Measurements from ENCODE around the gene XYLT2. TPM values are rescaled to one million over a fixed set of nuclear protein-coding genes. Genes with fewer than 3 reads are reported as not detected.

Gene XYLT2
- total RNA-seq, 1 experiment from 2014 or later = 75.8 TPM

GRCh38 chr17:50322271-50322670 lies 23.7 kb upstream of the XYLT2 start:
- peaks cover 17% of the 10 kb centered on the region for H3K4me1 ChIP-seq
- BruUV-seq (replicated peaks) = no TSS peak
- no peaks in the 10 kb centered on the region for H3K9me3 Mint-ChIP-seq (ENCODE audit: unreplicated experiment)
- H3K27me3 Mint-ChIP-seq (ENCODE audit: insufficient read depth, unreplicated experiment) = no peaks in the 10 kb centered on the region
- no peak overlapping the region for H3K27ac Mint-ChIP-seq (ENCODE audit: unreplicated experiment)
- peaks cover 5% of the 10 kb centered on the region for H3K4me1 Mint-ChIP-seq (ENCODE audit: low read depth, unreplicated experiment)
- no peak overlapping the region for H3K4me3 ChIP-seq (ENCODE audit: low read depth, low read length)
- CTCF ChIA-PET = no interaction called here
- no peaks in the 10 kb centered on the region for H3K27me3 ChIP-seq (replicated peaks; ENCODE audit: control insufficient read depth, insufficient read depth, low read length)
- POLR2A ChIA-PET = interaction anchor here (0.6 kb wide), 1 partner anchor 24 kb away, joined by 4 read pairs; no protein-coding TSS in a partner anchor
- DNase-seq = no peak
- H3K9me3 ChIP-seq = no peaks in the 10 kb centered on the region
- intact Hi-C loops (cut with micrococcal nuclease; ENCODE audit: unreplicated experiment) = no loop called here
- H3K36me3 ChIP-seq (ENCODE audit: control insufficient read depth, insufficient read depth, low read length) = no peaks in the 10 kb centered on the region
- no peak overlapping the region for H3K4me3 Mint-ChIP-seq (ENCODE audit: unreplicated experiment)
- no peaks in the 10 kb centered on the region for H3K36me3 Mint-ChIP-seq (ENCODE audit: insufficient read depth, unreplicated experiment)
- no peak for TF ChIP-seq CTCF (IDR thresholded peaks at IDR 0.05; ENCODE audit: insufficient read depth in 1 of 2, low read depth in 1 of 2, low read length in 1 of 2, severe bottlenecking in 1 of 2, unreplicated experiment in 1 of 2)

- Histone ChIP-seq H3K36me3 (ENCODE audit: control insufficient read depth, insufficient read depth, low read length) (no peaks in the 10 kb centered on the region), H3K9me3 (no peaks in the 10 kb centered on the region), H3K4me1 (peaks cover 14% of the 10 kb centered on the region), H3K27me3 (replicated peaks; ENCODE audit: control insufficient read depth, insufficient read depth, low read length) (no peaks in the 10 kb centered on the region), H3K4me3 (ENCODE audit: low read depth, low read length) (no peak overlapping the region)
- Mint-ChIP-seq H3K9me3 (ENCODE audit: unreplicated experiment) (no peaks in the 10 kb centered on the region), H3K27me3 (ENCODE audit: insufficient read depth, unreplicated experiment) (no peaks in the 10 kb centered on the region), H3K4me3 (ENCODE audit: unreplicated experiment) (no peak overlapping the region), H3K27ac (ENCODE audit: unreplicated experiment) (no peak overlapping the region), H3K36me3 (ENCODE audit: insufficient read depth, unreplicated experiment) (no peaks in the 10 kb centered on the region), H3K4me1 (ENCODE audit: low read depth, unreplicated experiment) (peaks cover 5% of the 10 kb centered on the region)
- POLR2A ChIA-PET = no interaction called here
- TF ChIP-seq CTCF (IDR thresholded peaks at IDR 0.05; ENCODE audit: insufficient read depth in 1 of 2, low read depth in 1 of 2, low read length in 1 of 2, severe bottlenecking in 1 of 2, unreplicated experiment in 1 of 2) = no peak
- CTCF ChIA-PET = interaction anchor here (0.5 to 1.5 kb wide), 2 partner anchors 74 to 119 kb away, joined by 3 to 4 read pairs; partner anchors contain the start of gene LRRC59
- BruUV-seq (replicated peaks) = no TSS peak
- DNase-seq = no peak
- intact Hi-C loops (cut with micrococcal nuclease; ENCODE audit: unreplicated experiment) = no loop called here
Measured at GRCh38 chr17:50323060-50323459, 22.9 kb upstream of the XYLT2 start.

GRCh38 chr17:50325906-50326305 lies 20.0 kb upstream of the XYLT2 start:
- no peaks in the 10 kb centered on the region for H3K36me3 Mint-ChIP-seq (ENCODE audit: insufficient read depth, unreplicated experiment)
- peaks cover 4% of the 10 kb centered on the region for H3K27me3 Mint-ChIP-seq (ENCODE audit: insufficient read depth, unreplicated experiment)
- Histone ChIP-seq H3K27me3 (replicated peaks; ENCODE audit: control insufficient read depth, insufficient read depth, low read length) (no peaks in the 10 kb centered on the region), H3K4me3 (ENCODE audit: low read depth, low read length) (no peak overlapping the region), H3K36me3 (ENCODE audit: control insufficient read depth, insufficient read depth, low read length) (no peaks in the 10 kb centered on the region), H3K4me1 (no peaks in the 10 kb centered on the region), H3K9me3 (no peaks in the 10 kb centered on the region)
- intact Hi-C loops (cut with micrococcal nuclease; ENCODE audit: unreplicated experiment) = no loop called here
- DNase-seq = no peak
- no peaks in the 10 kb centered on the region for H3K9me3 Mint-ChIP-seq (ENCODE audit: unreplicated experiment)
- H3K4me3 Mint-ChIP-seq (ENCODE audit: unreplicated experiment) = no peak overlapping the region
- peaks cover 5% of the 10 kb centered on the region for H3K4me1 Mint-ChIP-seq (ENCODE audit: low read depth, unreplicated experiment)
- TF ChIP-seq CTCF (IDR thresholded peaks at IDR 0.05; ENCODE audit: insufficient read depth in 1 of 2, low read depth in 1 of 2, low read length in 1 of 2, severe bottlenecking in 1 of 2, unreplicated experiment in 1 of 2) = no peak
- no TSS peak for BruUV-seq (replicated peaks)
- H3K27ac Mint-ChIP-seq (ENCODE audit: unreplicated experiment) = no peak overlapping the region
- POLR2A ChIA-PET = no interaction called here
- CTCF ChIA-PET = no interaction called here

Data from Caco-2 (cell line).